HUDEP-2 (cell line): ENCODE results near the gene MRPL23.

ENCODE experiments used
- DNase-seq, 76 experiments: peaks; one replicate each; lab custom pipeline; 2025; ENCODE audit not compliant: unreplicated experiment in 76 of 76; lab: John Stamatoyannopoulos, UW

Gene MRPL23

GRCh38 chr11:1988667-1989317 is 41.7 kb downstream of the MRPL23 start:
- DNase-seq: no peak

GRCh38 chr11:1989953-1990352 is 42.8 kb downstream of the MRPL23 start:
- no peak for DNase-seq

DNA sequence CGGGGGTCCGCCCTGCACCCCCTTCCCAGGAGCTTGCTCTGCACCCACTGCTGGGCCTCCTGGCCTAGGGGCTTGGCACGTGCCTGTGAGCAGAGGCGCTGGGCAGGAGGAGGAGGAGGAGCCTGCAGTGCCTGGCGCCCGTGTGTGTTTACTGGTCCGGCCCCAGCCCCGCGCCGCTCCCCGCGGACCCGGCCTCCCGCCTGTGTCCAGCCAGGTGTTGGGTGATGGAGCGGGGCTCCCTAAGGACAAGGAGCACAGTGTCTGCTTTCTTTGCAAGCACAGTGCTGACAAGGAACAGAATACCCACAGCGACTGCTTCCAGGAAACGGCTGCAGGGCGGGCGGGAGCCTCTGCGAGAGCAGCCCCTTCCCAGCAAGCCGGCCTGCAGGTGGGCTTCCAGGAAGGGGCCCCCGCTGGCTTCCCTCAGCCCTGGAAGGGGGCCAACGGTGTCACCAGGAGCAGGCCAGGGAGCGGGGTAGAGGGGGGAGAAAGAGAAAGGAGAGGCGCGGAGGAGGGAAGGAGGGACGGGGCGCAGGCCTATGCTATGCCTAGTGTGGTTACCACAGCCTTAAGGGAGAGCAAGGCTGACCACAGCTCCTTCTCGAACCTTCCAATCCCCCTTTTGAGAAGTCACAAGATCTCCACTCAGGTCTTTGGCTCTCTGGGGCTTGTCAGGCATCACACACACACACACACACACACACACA is 43.9 kb downstream of the MRPL23 start:
- DNase-seq: no peak

DNA sequence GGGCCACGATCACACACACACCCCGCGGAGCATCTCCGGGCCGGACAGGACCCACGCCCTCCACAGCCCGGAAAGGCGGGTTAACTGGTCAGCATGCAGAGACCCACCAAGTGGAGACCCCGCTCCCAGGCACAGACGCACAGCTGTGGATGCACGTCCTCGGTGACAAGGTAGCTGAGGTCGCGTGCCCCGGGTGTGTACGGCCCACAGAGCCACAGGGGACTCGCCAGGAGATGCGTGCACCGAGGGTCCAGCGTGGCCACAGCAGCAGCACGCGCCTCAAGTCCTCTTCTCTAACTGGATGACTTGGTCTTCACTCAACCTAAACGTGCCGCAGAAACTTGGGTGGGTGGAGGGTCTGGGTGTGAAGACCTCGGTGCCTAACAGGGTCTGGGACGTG is 45.0 kb downstream of the MRPL23 start:
- DNase-seq: no peak

- no peak for DNase-seq
These were observed 47.0 kb downstream of the MRPL23 start for GRCh38 chr11:1994121-1994520.

DNA sequence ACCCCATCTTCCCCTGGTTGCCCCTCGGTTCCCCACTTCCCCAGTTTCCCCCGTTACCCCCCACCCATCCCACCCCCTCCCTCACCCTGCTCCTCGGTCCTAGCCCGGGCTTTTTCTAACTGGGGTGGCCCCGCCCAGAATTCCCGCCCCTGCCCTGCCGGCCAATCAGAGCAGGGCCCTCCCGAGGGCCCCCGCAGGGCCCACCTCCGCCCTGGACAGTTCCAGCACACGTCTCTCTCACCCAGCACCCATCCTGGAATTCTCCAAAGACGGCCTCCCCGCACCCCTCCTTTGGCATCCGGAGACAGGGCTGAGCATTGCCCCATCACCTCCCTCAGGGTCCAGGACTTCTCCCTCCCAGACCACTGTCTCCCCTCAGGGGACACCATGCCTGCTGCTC is 50.6 kb downstream of the MRPL23 start, which contains the start of gene H19:
TSS of gene H19 (minus strand) at position 88 of the 400 bp plus-strand sequence.
- DNase-seq: no peak

- DNase-seq: no peak
These were observed 51.2 kb downstream of the MRPL23 start for GRCh38 chr11:1998290-1998689.

GRCh38 chr11:1998861-1999260 is 51.7 kb downstream of the MRPL23 start:
- no peak for DNase-seq

DNA sequence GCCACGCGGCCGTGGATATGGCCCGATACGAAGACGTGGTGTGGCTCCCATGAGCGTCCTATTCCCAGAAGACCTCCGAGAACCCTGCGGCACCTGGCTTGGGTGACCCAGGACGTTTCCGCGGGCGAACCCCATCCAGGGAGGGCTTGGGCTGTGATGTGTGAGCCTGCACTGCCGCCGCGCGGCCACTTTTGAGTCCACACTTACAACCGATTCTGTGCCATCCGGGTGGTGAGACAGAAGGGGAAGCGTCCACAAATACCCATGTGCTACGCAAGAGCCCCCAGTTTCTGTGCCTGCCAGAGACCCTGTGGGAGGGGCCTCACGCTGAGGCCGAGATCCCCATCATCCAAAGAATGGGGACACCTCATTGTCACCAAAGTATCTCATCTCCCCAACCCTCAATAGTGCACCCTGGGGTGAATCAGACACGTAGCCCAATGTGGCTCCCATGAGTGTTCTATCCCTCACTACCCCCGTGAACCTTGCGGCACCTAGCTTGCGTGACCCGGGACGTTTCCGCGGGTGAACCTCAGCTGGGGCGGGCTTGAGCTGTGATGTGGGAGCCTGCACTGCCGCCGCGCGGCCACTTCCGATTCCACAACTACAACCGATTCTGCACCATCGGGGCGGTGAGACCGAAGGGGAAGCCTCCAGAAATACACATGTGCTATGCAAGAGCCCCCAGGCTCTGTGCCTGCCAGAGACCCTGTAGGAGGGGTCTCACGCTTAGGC is 55.1 kb downstream of the MRPL23 start:
- no peak for DNase-seq

GRCh38 chr11:2002807-2003206 is 55.7 kb downstream of the MRPL23 start:
- DNase-seq: no peak

- DNase-seq: no peak
These were observed 57.3 kb downstream of the MRPL23 start for GRCh38 chr11:2004466-2004865.
